ENCODE data around the gene AFF1. TPM values are rescaled to one million over a fixed set of nuclear protein-coding genes. Genes with fewer than 3 reads are reported as not detected.
"Not testable (repeated sequence)": the region's sequence is repeated elsewhere in the genome, so short reads cannot be mapped to it uniquely, and the experiment has no call there.

The AFF1 gene
- polyA plus RNA-seq, 12 donors: 12.8 to 36.0 (median 23.1) TPM; not detected in 1

- DNase-seq: no peak
Observed at GRCh38 chr4:87052615-87053014, 117.8 kb downstream of the AFF1 start.

GRCh38 chr4:87053176-87053658, 118.4 kb downstream of the AFF1 start:
- DNase-seq: no peak

- no peak for DNase-seq
Observed at GRCh38 chr4:87053802-87054767, 119.3 kb downstream of the AFF1 start.

GRCh38 chr4:87054900-87055299, 120.1 kb downstream of the AFF1 start:
- no peak for DNase-seq

- no peak for DNase-seq
Observed at GRCh38 chr4:87055311-87055710, 120.5 kb downstream of the AFF1 start.

DNA sequence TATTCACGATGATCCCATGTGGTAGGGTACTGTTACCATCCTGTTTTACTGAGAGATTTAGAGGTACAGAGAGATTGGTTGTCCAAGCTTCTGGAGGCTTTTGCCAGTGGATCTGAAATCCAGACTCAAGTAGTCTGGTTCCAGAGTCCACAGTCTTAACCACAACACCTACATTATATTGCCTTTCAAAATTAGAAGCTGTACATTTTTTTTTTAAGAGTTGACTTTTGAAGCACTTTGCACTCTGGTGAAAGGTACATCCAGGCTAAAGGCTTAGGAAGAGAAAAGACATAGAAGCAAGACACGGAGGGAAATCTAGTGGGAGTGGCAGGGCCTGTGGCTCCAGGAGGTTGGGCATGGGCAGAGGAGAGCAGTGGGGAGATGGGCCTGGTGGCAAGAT, 122.1 kb downstream of the AFF1 start:
- no peak for DNase-seq

DNA sequence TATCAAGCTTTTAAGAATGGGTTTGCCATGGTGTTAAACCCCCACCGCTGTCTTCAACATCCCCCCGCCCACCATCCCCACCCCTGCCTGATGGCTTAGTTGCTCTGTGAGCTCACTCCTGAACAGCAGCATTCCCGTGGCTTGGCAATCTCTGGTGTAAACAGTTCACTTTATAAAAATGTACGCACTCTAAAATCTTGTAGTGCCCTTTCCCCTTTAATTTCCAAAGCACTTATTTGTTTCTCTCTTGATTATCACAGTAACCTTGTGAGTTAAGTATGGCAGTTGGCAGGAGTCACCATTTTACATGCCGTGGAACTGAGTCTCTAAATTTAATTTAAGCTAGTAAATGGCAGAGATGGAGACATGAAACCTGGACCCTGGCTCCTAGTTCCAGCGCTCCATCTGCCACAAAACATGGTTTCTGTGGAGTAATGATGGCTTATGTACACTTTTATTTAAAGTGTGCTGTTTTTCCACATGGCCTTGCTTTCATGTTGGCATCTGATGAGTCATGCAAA, 123.1 kb downstream of the AFF1 start:
- DNase-seq: no peak

GRCh38 chr4:87058356-87059073, 123.7 kb downstream of the AFF1 start:
- no peak for DNase-seq

DNA sequence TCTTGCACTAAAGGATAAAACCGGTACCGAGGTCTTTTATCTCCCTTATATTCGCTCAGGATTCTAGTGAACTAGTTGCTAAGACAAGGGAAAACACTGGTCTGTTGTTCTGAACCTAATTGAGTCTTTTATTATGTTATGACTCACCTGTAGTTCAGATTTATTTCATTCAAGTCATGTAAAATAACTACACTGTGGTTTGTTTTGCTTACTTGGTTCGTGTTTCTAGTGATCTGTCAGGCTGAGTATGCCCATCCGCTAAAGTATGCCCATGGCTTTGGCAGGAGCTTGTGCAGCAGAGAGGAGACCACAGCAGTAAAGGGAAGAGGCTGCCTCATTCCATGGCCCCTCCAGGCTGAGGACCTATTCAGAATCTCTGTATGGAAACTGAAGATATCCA, 126.1 kb downstream of the AFF1 start:
- no peak for DNase-seq

GRCh38 chr4:87065021-87065420, 130.2 kb downstream of the AFF1 start:
- no peak for DNase-seq

GRCh38 chr4:87066403-87067123, 131.8 kb downstream of the AFF1 start:
- no peak for DNase-seq

GRCh38 chr4:87067124-87067885, 132.5 kb downstream of the AFF1 start:
- DNase-seq: no peak

DNA sequence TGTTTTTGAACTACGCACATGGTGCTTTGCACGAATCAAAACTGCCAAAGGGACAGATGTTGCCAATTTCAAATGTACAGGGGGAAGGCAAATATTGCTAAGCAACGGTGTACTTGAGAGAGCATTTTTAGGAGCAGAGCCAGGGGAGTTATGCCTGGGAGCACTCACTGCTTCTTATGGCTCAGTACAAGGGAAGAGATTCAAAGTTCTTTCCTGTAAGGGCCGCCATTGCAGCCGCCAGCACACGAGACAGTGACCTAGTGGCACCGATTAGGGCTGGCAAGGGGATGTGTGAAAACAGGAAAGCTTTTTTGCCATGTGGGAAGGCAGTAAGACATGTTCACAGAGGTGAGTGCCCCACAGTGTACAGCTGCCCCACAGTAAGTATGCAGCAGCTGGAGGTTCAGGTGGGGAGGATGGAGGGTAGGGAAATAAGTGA, 133.8 kb downstream of the AFF1 start:
- peak; percentile 64 for DNase-seq

DNA sequence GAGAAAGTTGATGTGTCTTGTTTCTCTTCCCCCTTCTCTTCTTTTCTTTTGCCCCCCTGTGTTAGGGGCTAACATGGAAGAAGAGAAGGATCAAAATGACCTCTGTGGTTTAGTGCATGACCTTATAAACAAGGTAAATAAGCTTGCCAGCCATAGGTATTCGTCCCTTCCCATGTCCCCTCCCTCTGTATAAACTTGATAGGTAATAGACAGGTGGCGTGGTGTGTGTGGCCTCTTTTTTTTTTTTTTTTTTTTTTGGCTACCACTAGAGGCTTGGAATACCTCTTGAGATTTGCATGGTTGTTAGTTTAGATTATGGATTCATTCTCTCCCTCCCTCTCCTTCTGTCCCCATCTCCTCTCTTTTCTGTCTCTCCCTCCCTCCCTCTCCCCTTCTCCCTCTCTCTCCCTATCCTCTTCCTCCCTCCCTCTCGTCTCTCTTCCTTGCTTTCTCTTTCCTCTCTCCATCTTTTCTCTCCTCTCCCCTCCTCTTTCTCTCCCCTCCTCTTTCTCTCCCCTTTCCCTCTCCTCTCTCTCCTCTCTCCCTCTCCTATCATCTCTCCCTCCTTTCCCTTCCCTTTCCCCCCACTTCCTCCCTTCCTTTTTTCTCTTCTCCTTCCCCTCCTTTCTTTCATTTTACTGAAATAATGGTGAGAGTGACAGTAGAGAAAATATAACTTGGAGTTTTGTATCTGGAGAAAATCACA, 134.4 kb downstream of the AFF1 start:
- DNase-seq: no peak

- DNase-seq: no peak
Observed at GRCh38 chr4:87071401-87071800, 136.6 kb downstream of the AFF1 start.

GRCh38 chr4:87072545-87072944, 137.7 kb downstream of the AFF1 start:
- not testable (repeated sequence) for DNase-seq

- DNase-seq: no peak
Observed at GRCh38 chr4:87073199-87074120, 138.6 kb downstream of the AFF1 start.

GRCh38 chr4:87074121-87074488, 139.3 kb downstream of the AFF1 start:
- DNase-seq: no peak

GRCh38 chr4:87075876-87076275, 141.1 kb downstream of the AFF1 start:
- no peak for DNase-seq
